ENCODE data around the gene PUM2. TPM values are rescaled to one million over a fixed set of nuclear protein-coding genes. Genes with fewer than 3 reads are reported as not detected.

PUM2 gene
- total and polyA plus RNA-seq, 2 donors from 2014 or later, result 22.0 to 94.3 TPM

DNA sequence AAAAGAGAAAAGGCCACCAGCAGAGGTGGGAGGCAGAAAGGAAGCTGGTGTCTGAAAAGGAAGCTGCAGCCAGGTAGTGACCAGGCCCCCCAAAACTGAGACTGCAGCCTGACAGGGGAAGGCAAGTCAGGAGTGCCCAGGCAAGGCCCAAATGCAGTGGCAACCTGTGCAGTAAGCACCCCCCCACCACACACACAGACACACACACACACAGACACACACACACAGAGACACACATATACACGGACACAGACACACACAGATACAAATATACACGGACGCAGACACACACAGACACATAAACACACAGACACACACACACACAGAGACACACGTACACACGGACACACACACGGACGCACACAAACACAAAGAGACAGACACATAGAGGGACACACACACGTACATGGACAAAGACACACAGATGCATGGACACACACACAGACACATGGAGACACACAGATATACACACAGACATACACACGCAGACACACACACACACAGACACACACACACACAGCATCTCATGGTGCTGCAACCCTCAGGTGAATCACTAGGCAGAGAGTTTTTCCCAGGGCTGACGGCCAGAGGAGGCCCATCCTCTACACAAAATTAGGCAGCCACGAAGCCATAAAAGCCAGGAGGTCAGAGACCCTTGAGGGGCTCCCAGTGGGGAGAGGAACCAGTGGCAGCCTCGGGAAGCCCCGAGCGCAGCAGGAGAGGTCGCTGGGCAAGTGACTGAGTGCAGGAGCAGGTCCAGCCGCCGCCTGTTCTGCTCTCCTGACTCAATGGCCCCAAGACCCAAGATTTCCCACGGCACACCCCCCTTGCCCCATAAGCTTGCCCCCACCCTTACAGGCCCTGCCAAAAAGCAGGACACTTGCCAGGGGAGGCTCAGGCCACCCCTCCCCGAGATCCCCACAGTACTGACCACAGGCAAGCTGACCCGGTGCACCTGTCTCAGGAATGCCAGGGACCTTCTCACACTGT lies 132.0 kb downstream of the PUM2 start:
- FAIRE-seq (no peak), DNase-seq (peak in 1 of 5 donors; percentile 48)
- Histone ChIP-seq H3K9me3 (ENCODE audit: control insufficient read depth in 2 of 3, insufficient read depth in 1 of 3, low read length in 3 of 3) (no peaks in the 10 kb centered on the region), H3K4me3 (ENCODE audit: low read length in 3 of 3) (peak overlapping the region; percentile 6 to 12 (median 10)), H3K9ac (ENCODE audit: low read length in 3 of 3) (no peak overlapping the region), H3K27me3 (ENCODE audit: control insufficient read depth, insufficient read depth, low read length) (no peaks in the 10 kb centered on the region), H3K4me1 (ENCODE audit: control insufficient read depth in 2 of 3, insufficient read depth in 2 of 3, low read depth in 1 of 3, low read length in 3 of 3) (peaks cover 0 to 58% (median 28%) of the 10 kb centered on the region in 3 donors), H3K36me3 (ENCODE audit: control insufficient read depth in 2 of 3, insufficient read depth in 3 of 3, low read length in 3 of 3) (peaks cover 0 to 6% (median 2%) of the 10 kb centered on the region in 3 donors), H3K27ac (ENCODE audit: low read depth in 2 of 2, low read length in 2 of 2) (no peak overlapping the region)
- intact Hi-C loops (cut with DNase I), result no loop called here
- TF ChIP-seq, protein P1, sequence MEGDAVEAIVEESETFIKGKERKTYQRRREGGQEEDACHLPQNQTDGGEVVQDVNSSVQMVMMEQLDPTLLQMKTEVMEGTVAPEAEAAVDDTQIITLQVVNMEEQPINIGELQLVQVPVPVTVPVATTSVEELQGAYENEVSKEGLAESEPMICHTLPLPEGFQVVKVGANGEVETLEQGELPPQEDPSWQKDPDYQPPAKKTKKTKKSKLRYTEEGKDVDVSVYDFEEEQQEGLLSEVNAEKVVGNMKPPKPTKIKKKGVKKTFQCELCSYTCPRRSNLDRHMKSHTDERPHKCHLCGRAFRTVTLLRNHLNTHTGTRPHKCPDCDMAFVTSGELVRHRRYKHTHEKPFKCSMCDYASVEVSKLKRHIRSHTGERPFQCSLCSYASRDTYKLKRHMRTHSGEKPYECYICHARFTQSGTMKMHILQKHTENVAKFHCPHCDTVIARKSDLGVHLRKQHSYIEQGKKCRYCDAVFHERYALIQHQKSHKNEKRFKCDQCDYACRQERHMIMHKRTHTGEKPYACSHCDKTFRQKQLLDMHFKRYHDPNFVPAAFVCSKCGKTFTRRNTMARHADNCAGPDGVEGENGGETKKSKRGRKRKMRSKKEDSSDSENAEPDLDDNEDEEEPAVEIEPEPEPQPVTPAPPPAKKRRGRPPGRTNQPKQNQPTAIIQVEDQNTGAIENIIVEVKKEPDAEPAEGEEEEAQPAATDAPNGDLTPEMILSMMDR (IDR thresholded peaks at IDR 0.05; ENCODE audit: borderline replicate concordance, extremely low read depth, insufficient read depth), result no peak

DNA sequence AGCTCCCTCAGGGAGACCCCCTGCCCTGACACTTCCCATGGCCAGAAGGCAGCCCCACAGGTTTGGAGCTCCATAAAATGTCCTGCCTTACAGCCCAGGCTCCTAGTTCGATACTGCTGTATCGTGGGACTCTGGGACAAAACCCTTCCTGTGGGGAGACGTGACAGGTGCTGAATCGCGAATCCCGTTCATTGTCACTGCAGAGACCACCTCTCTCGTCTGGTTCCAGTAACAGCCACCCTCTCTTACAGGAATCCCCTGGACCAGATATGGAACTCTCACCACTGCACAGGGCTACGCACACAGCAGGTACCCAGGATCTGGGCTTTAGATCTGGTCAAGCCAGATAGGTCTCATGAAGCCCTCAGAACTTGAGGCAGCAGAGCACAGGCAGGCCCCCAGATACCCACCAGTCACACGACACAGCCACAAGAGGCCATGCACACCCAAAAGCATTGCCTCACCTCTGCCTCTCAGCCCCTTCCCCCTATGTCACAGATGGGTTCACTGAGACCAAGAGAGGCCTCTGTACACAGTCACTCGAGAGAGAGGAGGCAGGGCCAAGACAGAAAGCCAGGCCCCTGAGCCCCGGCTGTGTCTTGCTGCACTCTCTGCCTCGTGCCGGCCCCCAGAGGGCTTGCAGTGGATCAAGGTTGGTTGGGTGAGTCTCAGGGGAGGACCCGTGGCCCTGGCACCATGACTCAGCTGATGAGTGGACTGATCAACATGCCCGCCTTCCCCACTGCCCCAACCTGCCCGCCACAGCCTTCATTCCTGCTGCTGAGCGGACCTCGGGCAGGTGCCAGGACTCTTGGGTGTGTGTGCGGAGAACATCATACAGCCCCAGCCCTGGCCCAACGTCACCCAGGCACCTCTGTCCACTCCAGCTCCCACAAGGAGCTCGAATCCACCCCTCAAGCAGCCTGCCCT lies 133.3 kb downstream of the PUM2 start:
- H3K27ac ChIP-seq (ENCODE audit: low read depth in 2 of 2, low read length in 2 of 2), result peak overlapping the region; percentile 10 to 34
- H3K9ac ChIP-seq (ENCODE audit: low read length in 3 of 3), result peak overlapping the region in 1 of 3 donors; percentile 38
- FAIRE-seq (no peak), DNase-seq (peak in 1 of 5 donors; percentile 81)
- no peaks in the 10 kb centered on the region for H3K27me3 ChIP-seq (ENCODE audit: control insufficient read depth, insufficient read depth, low read length)
- TF ChIP-seq, protein P1 (IDR thresholded peaks at IDR 0.05; ENCODE audit: borderline replicate concordance, extremely low read depth, insufficient read depth), result no peak
- no peak overlapping the region for H3K4me3 ChIP-seq (ENCODE audit: low read length in 3 of 3)
- no peaks in the 10 kb centered on the region for H3K9me3 ChIP-seq (ENCODE audit: control insufficient read depth in 2 of 3, insufficient read depth in 1 of 3, low read length in 3 of 3)
- peaks cover 0 to 6% (median 2%) of the 10 kb centered on the region in 3 donors for H3K36me3 ChIP-seq (ENCODE audit: control insufficient read depth in 2 of 3, insufficient read depth in 3 of 3, low read length in 3 of 3)
- intact Hi-C loops (cut with DNase I), result no loop called here
- peaks cover 3 to 66% (median 42%) of the 10 kb centered on the region in 3 donors for H3K4me1 ChIP-seq (ENCODE audit: control insufficient read depth in 2 of 3, insufficient read depth in 2 of 3, low read depth in 1 of 3, low read length in 3 of 3)

DNA sequence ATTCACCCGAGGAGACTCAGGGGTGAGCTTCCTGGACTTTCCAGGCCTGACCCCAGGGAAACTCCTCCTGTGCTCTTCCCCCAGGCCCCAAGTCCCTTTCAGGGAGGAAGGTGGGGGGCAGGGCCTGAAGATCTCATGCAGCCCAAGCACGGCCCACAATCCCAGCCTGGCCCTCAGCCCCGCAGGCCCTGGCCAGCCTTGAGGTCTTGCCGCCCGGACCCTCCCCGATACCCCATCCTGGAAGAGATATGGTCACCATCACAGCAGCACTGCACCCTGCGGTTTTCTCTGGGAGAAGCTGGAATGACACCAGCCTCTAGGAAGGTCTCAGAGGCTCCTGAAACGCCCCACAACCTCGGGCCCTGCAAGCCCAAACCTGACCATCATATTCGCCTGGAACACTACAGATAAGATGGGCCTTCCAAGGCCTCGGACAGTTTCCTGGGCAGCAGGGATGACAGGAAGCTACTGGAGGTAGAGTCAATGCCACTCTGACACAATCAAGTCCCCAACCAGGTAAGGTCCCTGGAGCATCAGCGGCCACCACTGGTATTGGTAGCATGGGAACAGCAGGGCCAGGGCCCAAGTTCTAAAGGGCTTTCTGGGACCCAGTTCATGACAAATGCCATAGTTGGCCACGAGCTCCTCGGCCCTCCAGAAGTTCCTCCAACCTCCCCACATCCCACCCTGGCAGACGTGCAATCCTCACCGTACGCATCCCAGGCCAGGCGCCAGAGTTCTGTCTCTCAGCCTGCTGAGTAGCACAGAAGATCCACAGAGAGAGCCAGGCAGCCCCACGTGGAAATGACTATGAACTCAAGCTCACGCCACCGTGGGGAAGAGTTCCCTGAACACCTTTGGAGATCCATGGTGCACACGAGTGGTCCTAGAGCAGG lies 134.3 kb downstream of the PUM2 start:
- no peak overlapping the region for H3K9ac ChIP-seq (ENCODE audit: low read length in 3 of 3)
- no peaks in the 10 kb centered on the region for H3K27me3 ChIP-seq (ENCODE audit: control insufficient read depth, insufficient read depth, low read length)
- no peak for FAIRE-seq
- TF ChIP-seq, protein P1 (IDR thresholded peaks at IDR 0.05; ENCODE audit: borderline replicate concordance, extremely low read depth, insufficient read depth), result no peak
- H3K9me3 ChIP-seq (ENCODE audit: control insufficient read depth in 2 of 3, insufficient read depth in 1 of 3, low read length in 3 of 3), result no peaks in the 10 kb centered on the region
- H3K27ac ChIP-seq (ENCODE audit: low read depth in 2 of 2, low read length in 2 of 2), result peak overlapping the region; percentile 10 to 63
- H3K36me3 ChIP-seq (ENCODE audit: control insufficient read depth in 2 of 3, insufficient read depth in 3 of 3, low read length in 3 of 3), result peaks cover 0 to 6% (median 2%) of the 10 kb centered on the region in 3 donors
- peaks cover 3 to 64% (median 40%) of the 10 kb centered on the region in 3 donors for H3K4me1 ChIP-seq (ENCODE audit: control insufficient read depth in 2 of 3, insufficient read depth in 2 of 3, low read depth in 1 of 3, low read length in 3 of 3)
- DNase-seq, result peak in 1 of 5 donors; percentile 63
- intact Hi-C loops (cut with DNase I), result no loop called here
- no peak overlapping the region for H3K4me3 ChIP-seq (ENCODE audit: low read length in 3 of 3)
